ENCODE results near the gene EHMT1. TPM values are rescaled to one million over a fixed set of nuclear protein-coding genes. Genes with fewer than 3 reads are reported as not detected.

Gene EHMT1
- polyA plus RNA-seq, 1 donor from 2014 or later = 39.1 TPM

DNA sequence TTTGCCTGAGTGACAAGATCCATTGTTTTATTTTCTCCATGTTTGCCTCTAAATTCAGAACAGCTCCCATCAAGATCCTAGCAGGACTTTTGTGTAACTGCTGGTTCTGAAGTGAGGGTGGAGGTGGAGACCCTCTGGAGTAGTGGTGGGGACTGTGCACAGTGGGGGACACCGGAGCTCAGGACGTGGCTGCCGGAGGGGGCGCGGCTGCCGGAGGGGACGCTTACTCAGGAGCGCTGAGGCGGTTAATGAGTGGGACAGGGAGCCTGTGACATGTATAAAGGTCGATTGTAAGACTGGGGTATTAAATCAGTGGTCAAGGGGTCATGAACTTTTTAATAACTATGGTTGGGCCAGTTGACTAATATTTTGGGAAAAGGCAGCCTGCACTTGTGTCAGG is 131.8 kb downstream of the EHMT1 start:
- peaks cover 13% of the 10 kb centered on the region for H3K36me3 Mint-ChIP-seq
- peak overlapping the region in 1 of 3 donors; percentile 51 for H3K27ac Mint-ChIP-seq
- H3K27me3 Mint-ChIP-seq = no peaks in the 10 kb centered on the region
- peaks cover 0 to 5% (median 0%) of the 10 kb centered on the region in 3 donors for H3K9me3 Mint-ChIP-seq
- no peak overlapping the region for H3K4me3 Mint-ChIP-seq
- peaks cover 3 to 8% (median 7%) of the 10 kb centered on the region in 3 donors for H3K4me1 Mint-ChIP-seq

DNA sequence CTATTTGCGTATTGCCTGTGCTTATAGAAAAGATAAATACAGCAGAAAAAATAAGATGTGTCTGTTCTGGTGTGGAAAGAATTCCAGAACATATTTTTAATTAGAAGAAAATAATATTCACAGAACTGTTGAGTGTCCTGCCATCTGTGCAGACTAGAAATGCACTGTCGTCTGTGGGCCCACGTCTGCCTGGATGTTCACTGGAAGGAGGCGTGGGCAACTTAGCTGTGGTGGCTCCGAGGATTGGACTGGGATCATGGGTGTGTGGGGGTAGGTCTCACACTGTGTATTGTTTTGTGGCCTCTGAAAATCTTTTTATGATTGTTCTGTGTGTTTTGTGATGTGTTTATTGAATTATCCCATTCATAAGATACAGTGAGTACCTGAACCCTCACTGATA is 132.8 kb downstream of the EHMT1 start:
- Mint-ChIP-seq H3K36me3 (peaks cover 16% of the 10 kb centered on the region), H3K27ac (no peak overlapping the region), H3K4me1 (peaks cover 0 to 9% (median 4%) of the 10 kb centered on the region in 3 donors), H3K9me3 (peaks cover 0 to 8% (median 0%) of the 10 kb centered on the region in 3 donors), H3K27me3 (no peaks in the 10 kb centered on the region), H3K4me3 (no peak overlapping the region)

- Mint-ChIP-seq H3K4me1 (peaks cover 3 to 14% (median 9%) of the 10 kb centered on the region in 3 donors), H3K9me3 (peaks cover 0 to 8% (median 0%) of the 10 kb centered on the region in 3 donors), H3K27me3 (no peaks in the 10 kb centered on the region), H3K27ac (peak overlapping the region in 1 of 3 donors; percentile 63), H3K4me3 (no peak overlapping the region), H3K36me3 (peaks cover 16% of the 10 kb centered on the region)
Measured at GRCh38 chr9:137752426-137752825, 133.6 kb downstream of the EHMT1 start.

DNA sequence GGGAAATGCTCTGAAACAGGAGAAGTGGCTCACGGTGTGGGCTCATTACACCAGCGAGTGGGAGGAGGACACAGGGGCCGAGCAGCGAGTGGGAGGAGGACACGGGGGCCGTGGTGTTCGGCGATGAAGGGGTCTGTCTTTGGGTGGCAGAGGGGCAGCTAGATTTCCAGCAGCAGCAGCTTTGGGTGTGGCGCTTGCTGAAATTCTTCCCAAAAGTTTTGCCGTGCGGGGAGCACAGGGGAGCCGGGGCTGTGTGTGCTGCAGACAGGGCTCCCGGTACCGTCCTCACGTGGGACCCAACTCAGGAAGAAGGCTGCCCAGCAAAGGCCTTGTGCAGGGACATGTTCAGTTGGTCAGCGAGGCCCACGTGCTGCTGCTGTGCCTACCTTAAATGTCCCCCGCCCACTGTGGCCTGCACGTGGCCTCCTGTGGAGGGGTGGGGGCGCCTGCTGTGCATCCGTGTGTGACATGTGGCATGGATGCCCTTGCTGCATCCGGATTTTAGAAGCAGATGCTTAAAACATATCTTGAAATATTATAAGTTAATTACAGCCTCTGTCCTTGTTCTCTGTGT is 134.5 kb downstream of the EHMT1 start:
- peak overlapping the region in 1 of 3 donors; percentile 10 for H3K27ac Mint-ChIP-seq
- H3K4me1 Mint-ChIP-seq = peaks cover 9 to 22% (median 16%) of the 10 kb centered on the region in 3 donors
- H3K27me3 Mint-ChIP-seq = no peaks in the 10 kb centered on the region
- peaks cover 22% of the 10 kb centered on the region for H3K36me3 Mint-ChIP-seq
- no peak overlapping the region for H3K4me3 Mint-ChIP-seq
- H3K9me3 Mint-ChIP-seq = peaks cover 0 to 8% (median 0%) of the 10 kb centered on the region in 3 donors

- H3K27me3 Mint-ChIP-seq = peaks cover 1% of the 10 kb centered on the region
- H3K4me1 Mint-ChIP-seq = peaks cover 21 to 39% (median 32%) of the 10 kb centered on the region in 3 donors
- no peak overlapping the region for H3K27ac Mint-ChIP-seq
- H3K9me3 Mint-ChIP-seq = peaks cover 0 to 8% (median 0%) of the 10 kb centered on the region in 3 donors
- H3K36me3 Mint-ChIP-seq = peaks cover 23% of the 10 kb centered on the region
- H3K4me3 Mint-ChIP-seq = no peak overlapping the region
Measured at GRCh38 chr9:137755261-137755927, 136.6 kb downstream of the EHMT1 start.

GRCh38 chr9:137756045-137756744 is 137.4 kb downstream of the EHMT1 start:
- Mint-ChIP-seq H3K4me1 (peaks cover 28 to 47% (median 39%) of the 10 kb centered on the region in 3 donors), H3K9me3 (peaks cover 0 to 8% (median 0%) of the 10 kb centered on the region in 3 donors), H3K27ac (peak overlapping the region in 2 of 3 donors; percentile 14 to 94), H3K27me3 (peaks cover 1% of the 10 kb centered on the region), H3K4me3 (no peak overlapping the region), H3K36me3 (peaks cover 23% of the 10 kb centered on the region)

- Mint-ChIP-seq H3K9me3 (peaks cover 0 to 8% (median 0%) of the 10 kb centered on the region in 3 donors), H3K4me1 (peaks cover 32 to 51% (median 42%) of the 10 kb centered on the region in 3 donors), H3K27ac (peak overlapping the region; percentile 24 to 96 (median 94)), H3K4me3 (peak overlapping the region in 1 of 4 donors; percentile 93), H3K27me3 (peaks cover 1% of the 10 kb centered on the region), H3K36me3 (peaks cover 22% of the 10 kb centered on the region)
Measured at GRCh38 chr9:137757139-137757538, 138.3 kb downstream of the EHMT1 start.

DNA sequence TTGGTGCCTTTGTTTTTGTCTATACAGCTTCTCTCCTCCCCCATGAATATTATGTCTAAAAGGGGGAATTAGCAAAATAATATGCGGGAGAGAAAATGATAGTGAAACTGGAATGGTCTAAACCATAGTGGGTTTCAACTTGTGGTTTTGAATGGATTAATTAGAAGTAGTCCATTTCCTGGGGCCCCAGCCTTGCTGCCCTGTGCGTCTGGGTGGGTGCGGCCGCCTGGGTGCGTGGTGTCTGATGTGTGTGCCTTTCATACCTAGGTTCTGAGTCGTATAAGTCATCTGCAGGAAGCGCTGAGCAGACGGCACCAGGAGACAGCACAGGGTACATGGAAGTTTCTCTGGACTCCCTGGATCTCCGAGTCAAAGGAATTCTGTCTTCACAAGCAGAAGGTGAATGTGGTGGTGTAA is 138.8 kb downstream of the EHMT1 start:
- H3K36me3 Mint-ChIP-seq = peaks cover 23% of the 10 kb centered on the region
- H3K27me3 Mint-ChIP-seq = peaks cover 1% of the 10 kb centered on the region
- H3K9me3 Mint-ChIP-seq = peaks cover 0 to 8% (median 0%) of the 10 kb centered on the region in 3 donors
- H3K4me1 Mint-ChIP-seq = peaks cover 37 to 56% (median 46%) of the 10 kb centered on the region in 3 donors
- peak overlapping the region; percentile 94 to 99 (median 96) for H3K27ac Mint-ChIP-seq
- H3K4me3 Mint-ChIP-seq = peak overlapping the region; percentile 48 to 93 (median 71)

DNA sequence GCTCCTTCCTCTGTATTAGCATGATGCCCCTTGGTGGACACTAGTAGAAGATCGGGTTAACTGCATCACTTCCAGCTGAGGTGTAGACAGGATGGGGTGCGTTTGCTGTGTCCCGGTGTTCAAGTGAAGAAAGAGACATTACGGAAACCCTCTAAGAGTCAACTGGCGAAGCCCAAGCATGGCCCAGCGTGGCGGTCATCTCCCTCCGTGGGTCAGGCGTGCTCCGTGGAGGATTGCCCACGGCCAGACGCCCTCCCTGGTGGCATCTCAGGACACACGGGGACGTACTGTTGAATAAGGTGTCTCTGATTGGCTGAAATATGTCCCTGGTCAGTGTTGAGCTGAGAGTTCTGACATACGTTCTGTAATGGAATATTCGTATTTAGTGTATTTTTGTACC is 139.3 kb downstream of the EHMT1 start:
- Mint-ChIP-seq H3K4me1 (peaks cover 38 to 61% (median 49%) of the 10 kb centered on the region in 3 donors), H3K9me3 (peaks cover 0 to 8% (median 0%) of the 10 kb centered on the region in 3 donors), H3K4me3 (peak overlapping the region; percentile 48 to 93 (median 80)), H3K27me3 (peaks cover 1% of the 10 kb centered on the region), H3K27ac (peak overlapping the region; percentile 94 to 99 (median 96)), H3K36me3 (peaks cover 24% of the 10 kb centered on the region)

GRCh38 chr9:137759117-137759516 is 140.3 kb downstream of the EHMT1 start:
- H3K36me3 Mint-ChIP-seq = peaks cover 21% of the 10 kb centered on the region
- peak overlapping the region; percentile 48 to 90 (median 72) for H3K4me3 Mint-ChIP-seq
- H3K4me1 Mint-ChIP-seq = peaks cover 40 to 63% (median 51%) of the 10 kb centered on the region in 3 donors

GRCh38 chr9:137759649-137760321 is 141.0 kb downstream of the EHMT1 start:
- peak overlapping the region; percentile 94 to 99 (median 96) for H3K27ac Mint-ChIP-seq
- peaks cover 0 to 8% (median 0%) of the 10 kb centered on the region in 3 donors for H3K9me3 Mint-ChIP-seq
- peaks cover 46 to 66% (median 52%) of the 10 kb centered on the region in 3 donors for H3K4me1 Mint-ChIP-seq
- H3K36me3 Mint-ChIP-seq = peaks cover 20% of the 10 kb centered on the region
- peak overlapping the region; percentile 38 to 90 (median 60) for H3K4me3 Mint-ChIP-seq
- H3K27me3 Mint-ChIP-seq = peaks cover 1% of the 10 kb centered on the region

More at GRCh38 chr9:137759117-137759516, 140.3 kb downstream of the EHMT1 start:
- Mint-ChIP-seq H3K9me3 (peaks cover 0 to 8% (median 0%) of the 10 kb centered on the region in 3 donors), H3K27me3 (peaks cover 1% of the 10 kb centered on the region), H3K27ac (peak overlapping the region; percentile 94 to 99 (median 96))

DNA sequence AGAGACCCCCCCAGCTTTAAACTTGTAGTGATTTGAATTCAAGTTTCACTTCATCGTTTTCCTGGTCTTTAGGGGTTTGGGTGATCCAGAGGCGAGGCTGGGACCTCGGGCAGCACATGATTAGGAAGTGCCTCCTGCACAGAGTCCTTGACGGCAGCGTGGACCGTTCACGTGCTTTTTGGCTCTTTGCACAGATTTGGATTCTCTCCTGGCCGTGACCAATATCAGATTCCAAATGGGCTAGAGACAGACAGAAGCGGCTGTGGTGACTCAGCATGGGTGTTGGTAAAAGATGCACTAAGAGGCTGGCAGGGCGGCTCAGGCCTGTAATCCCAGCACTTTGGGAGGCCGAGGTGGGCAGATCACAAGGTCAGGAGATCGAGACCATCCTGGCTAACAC is 141.6 kb downstream of the EHMT1 start:
- peaks cover 47 to 66% (median 52%) of the 10 kb centered on the region in 3 donors for H3K4me1 Mint-ChIP-seq
- H3K36me3 Mint-ChIP-seq = peaks cover 16% of the 10 kb centered on the region
- peak overlapping the region; percentile 48 to 90 (median 62) for H3K4me3 Mint-ChIP-seq
- H3K9me3 Mint-ChIP-seq = peaks cover 0 to 5% (median 0%) of the 10 kb centered on the region in 3 donors
- peak overlapping the region; percentile 94 to 99 (median 96) for H3K27ac Mint-ChIP-seq
- peaks cover 1% of the 10 kb centered on the region for H3K27me3 Mint-ChIP-seq

GRCh38 chr9:137761032-137761431 is 142.2 kb downstream of the EHMT1 start:
- peak overlapping the region; percentile 94 to 99 (median 96) for H3K27ac Mint-ChIP-seq
- H3K9me3 Mint-ChIP-seq = no peaks in the 10 kb centered on the region
- H3K4me3 Mint-ChIP-seq = peak overlapping the region; percentile 48 to 90 (median 62)
- H3K4me1 Mint-ChIP-seq = peaks cover 47 to 66% (median 54%) of the 10 kb centered on the region in 3 donors
- H3K36me3 Mint-ChIP-seq = peaks cover 12% of the 10 kb centered on the region
- H3K27me3 Mint-ChIP-seq = peaks cover 1% of the 10 kb centered on the region

DNA sequence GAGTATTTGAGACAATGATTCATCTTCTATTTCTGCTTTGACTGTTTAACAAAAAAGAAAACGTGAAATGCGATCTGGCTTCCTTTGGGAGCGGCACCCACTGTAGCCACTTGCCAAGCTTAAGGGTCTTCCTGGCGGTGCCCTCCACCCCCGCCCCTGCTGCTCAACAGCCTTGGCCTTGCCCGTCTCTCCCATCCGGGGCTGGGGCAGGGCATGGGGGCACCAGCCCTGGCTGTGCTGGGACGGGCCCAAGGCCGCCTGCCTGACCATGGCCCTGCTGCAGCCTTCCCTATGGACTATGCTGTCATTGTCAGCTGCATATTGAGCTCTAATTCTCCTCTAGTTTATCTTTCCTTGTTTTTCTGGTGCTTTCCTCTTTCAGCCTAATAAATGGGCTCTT is 143.0 kb downstream of the EHMT1 start:
- peaks cover 47 to 60% (median 50%) of the 10 kb centered on the region in 3 donors for H3K4me1 Mint-ChIP-seq
- H3K27ac Mint-ChIP-seq = peak overlapping the region; percentile 72 to 99 (median 96)
- peaks cover 12% of the 10 kb centered on the region for H3K36me3 Mint-ChIP-seq

More for the DNA sequence above, 143.0 kb downstream of the EHMT1 start:
- no peaks in the 10 kb centered on the region for H3K9me3 Mint-ChIP-seq
- peaks cover 1% of the 10 kb centered on the region for H3K27me3 Mint-ChIP-seq
- peak overlapping the region in 3 of 4 donors; percentile 31 to 90 (median 80) for H3K4me3 Mint-ChIP-seq
